CD4-positive, alpha-beta T cell (primary cell): ENCODE measurements around the gene TTL. TPM values are rescaled to one million over a fixed set of nuclear protein-coding genes. Genes with fewer than 3 reads are reported as not detected.
A peak's percentile ranks its signal among the peaks of the same experiment; 100 is the strongest.

Experiments used
- ATAC-seq: fragments of 200-7000 bp; cut with Tn5 transposase; one replicate; pipeline ENCODE4 v1.10.0; 2022; ENCODE audit warnings: mild to moderate bottlenecking; ENCODE audit not compliant: poor library complexity
- CTCF ChIA-PET: fragments of 350-600 bp; sonication (Branson Sonifier 250); formaldehyde crosslinking; loops from one replicate; lab custom pipeline; 2021; ENCODE audit warnings: antibody characterized with exemption, inconsistent platforms; lab: Charles Lee
- POLR2A ChIA-PET: fragments of 350-600 bp; sonication (Branson Sonifier 250); formaldehyde crosslinking; loops from one replicate; lab custom pipeline; 2021; ENCODE audit warnings: antibody characterized with exemption, inconsistent platforms; lab: Charles Lee
- DNase-seq, 14 experiments: peaks; one replicate each; pipeline ENCODE4 v3.0.0-alpha.2; 2013 to 2020; ENCODE audit warnings: mixed read lengths in 2 of 14
- H3K27ac ChIP-seq, 2 donors: one replicate each; pipeline versions ENCODE4 v1.5.1 to v1.7.0; 2013; ENCODE audit warnings: low read length in 2 of 2, low read depth in 1 of 2, mild to moderate bottlenecking in 1 of 2
- H3K27me3 ChIP-seq, 2 experiments: 1 replicate in 1 of 2; 2 replicates in 1 of 2; pipeline versions ENCODE4 v1.6.1 to v1.7.0; 2013; ENCODE audit warnings: low read length in 2 of 2, control low read depth in 1 of 2, mild to moderate bottlenecking in 1 of 2, moderate library complexity in 1 of 2; ENCODE audit not compliant: insufficient read depth in 2 of 2, control insufficient read depth in 1 of 2
- H3K36me3 ChIP-seq: one replicate; pipeline ENCODE4 v1.6.1; 2013; ENCODE audit warnings: low read length, control low read depth; ENCODE audit not compliant: insufficient read depth
- H3K4me1 ChIP-seq: one replicate; pipeline ENCODE4 v1.6.1; 2013; ENCODE audit warnings: low read length, control low read depth; ENCODE audit not compliant: insufficient read depth
- H3K4me3 ChIP-seq: one replicate; pipeline ENCODE4 v1.5.1; 2013; ENCODE audit warnings: mild to moderate bottlenecking, low read length, moderate library complexity
- H3K9me3 ChIP-seq, 2 experiments: 1 replicate in 1 of 2; 2 replicates in 1 of 2; pipeline versions ENCODE4 v1.6.1 to v1.7.0; 2013; ENCODE audit warnings: low read length in 2 of 2, mild to moderate bottlenecking in 2 of 2, control low read depth in 1 of 2, moderate library complexity in 1 of 2; ENCODE audit not compliant: control insufficient read depth in 1 of 2, insufficient read depth in 1 of 2
- H3K27ac Mint-ChIP-seq: one replicate; pipeline ENCODE4 v1.8.0; 2020; ENCODE audit warnings: mixed read lengths
- H3K27me3 Mint-ChIP-seq: one replicate; pipeline ENCODE4 v1.8.0; 2021; ENCODE audit warnings: mixed read lengths
- H3K36me3 Mint-ChIP-seq: one replicate; pipeline ENCODE4 v1.8.0; 2021; ENCODE audit warnings: low read depth, mixed read lengths
- H3K4me1 Mint-ChIP-seq: one replicate; pipeline ENCODE4 v1.8.0; 2021; ENCODE audit warnings: low read depth, mixed read lengths
- H3K4me3 Mint-ChIP-seq: one replicate; pipeline ENCODE4 v1.8.0; 2020; ENCODE audit warnings: mild to moderate bottlenecking, mixed read lengths
- H3K9me3 Mint-ChIP-seq: one replicate; pipeline ENCODE4 v1.8.0; 2020; ENCODE audit warnings: mixed read lengths
- intact Hi-C, 2 experiments: fragments of 100-400 bp; cut with DNase I in 1 of 2; cut with micrococcal nuclease in 1 of 2; formaldehyde crosslinking; loops; one replicate each; pipeline versions ENCODE4 v1.15.1 to v1.9.0; 2023 to 2025; cut with DNase I, micrococcal nuclease
- total RNA-seq, 174 experiments: library from RNA in 2 of 174; stranded (reverse) in 2 of 174; gene quantifications; one replicate each; pipeline ENCODE4 v1.2.3 and lab custom pipeline; 2021 to 2026
- TF ChIP-seq, protein P1 (sequence below): fragments of 200-600 bp; IDR thresholded peaks from one replicate; pipeline ENCODE4 v1.8.0; 2022; ENCODE audit warnings: antibody characterized with exemption, mild to moderate bottlenecking

The TTL gene
- total RNA-seq, 2 experiments from 2014 or later: 9.9 to 10.8 TPM

DNA sequence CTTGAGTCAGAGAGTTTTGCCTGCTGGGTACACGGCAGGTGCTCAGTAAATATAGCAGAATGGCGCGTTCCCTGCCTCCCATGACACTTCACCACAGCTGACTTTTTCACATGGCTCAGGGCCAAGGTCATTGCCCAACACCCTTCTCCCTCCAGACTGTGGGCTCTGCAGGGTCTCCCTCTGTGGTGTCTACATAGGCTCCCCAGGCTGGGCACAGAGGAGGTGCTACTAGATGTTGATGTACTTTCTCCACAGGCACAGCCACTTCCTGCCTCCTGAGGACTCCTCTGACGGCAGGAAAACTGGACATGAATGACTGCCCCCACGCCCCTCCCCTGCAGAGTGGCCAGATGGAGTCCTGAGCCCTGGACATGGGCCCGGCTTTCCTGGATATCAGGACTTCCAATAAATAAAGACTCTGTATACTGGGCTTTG is 106.7 kb downstream of the TTL start:
- no peaks in the 10 kb centered on the region for H3K27me3 ChIP-seq
- Mint-ChIP-seq H3K27ac (no peak overlapping the region), H3K27me3 (no peaks in the 10 kb centered on the region), H3K4me3 (peak overlapping the region; percentile 36), H3K9me3 (no peaks in the 10 kb centered on the region), H3K36me3 (peaks cover 63% of the 10 kb centered on the region), H3K4me1 (peaks cover 31% of the 10 kb centered on the region)
- H3K36me3 ChIP-seq: peaks cover 33% of the 10 kb centered on the region
- POLR2A ChIA-PET: no interaction called here
- H3K27ac ChIP-seq: no peak overlapping the region
- H3K4me1 ChIP-seq: peaks cover 30% of the 10 kb centered on the region
- TF ChIP-seq, protein P1, sequence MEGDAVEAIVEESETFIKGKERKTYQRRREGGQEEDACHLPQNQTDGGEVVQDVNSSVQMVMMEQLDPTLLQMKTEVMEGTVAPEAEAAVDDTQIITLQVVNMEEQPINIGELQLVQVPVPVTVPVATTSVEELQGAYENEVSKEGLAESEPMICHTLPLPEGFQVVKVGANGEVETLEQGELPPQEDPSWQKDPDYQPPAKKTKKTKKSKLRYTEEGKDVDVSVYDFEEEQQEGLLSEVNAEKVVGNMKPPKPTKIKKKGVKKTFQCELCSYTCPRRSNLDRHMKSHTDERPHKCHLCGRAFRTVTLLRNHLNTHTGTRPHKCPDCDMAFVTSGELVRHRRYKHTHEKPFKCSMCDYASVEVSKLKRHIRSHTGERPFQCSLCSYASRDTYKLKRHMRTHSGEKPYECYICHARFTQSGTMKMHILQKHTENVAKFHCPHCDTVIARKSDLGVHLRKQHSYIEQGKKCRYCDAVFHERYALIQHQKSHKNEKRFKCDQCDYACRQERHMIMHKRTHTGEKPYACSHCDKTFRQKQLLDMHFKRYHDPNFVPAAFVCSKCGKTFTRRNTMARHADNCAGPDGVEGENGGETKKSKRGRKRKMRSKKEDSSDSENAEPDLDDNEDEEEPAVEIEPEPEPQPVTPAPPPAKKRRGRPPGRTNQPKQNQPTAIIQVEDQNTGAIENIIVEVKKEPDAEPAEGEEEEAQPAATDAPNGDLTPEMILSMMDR: no peak
- CTCF ChIA-PET: interaction anchor here (0.7 kb wide), 1 partner anchor 144 kb away, joined by 3 read pairs; no protein-coding TSS in a partner anchor
- ATAC-seq: no peak
- DNase-seq: no peak
- H3K9me3 ChIP-seq: peaks cover 0 to 4% of the 10 kb centered on the region in 2 experiments
- H3K4me3 ChIP-seq: no peak overlapping the region
- intact Hi-C loops: loop anchor here (5.0 to 10.0 kb wide), 5 partner anchors 54 to 534 kb away; partner anchors contain the start of gene TMEM87B (in 2 of the 2)

Other genes starting within 250 kb of the TTL start
- 10 to 100 TPM; 10.2 to 16.2 TPM for gene ZC3H8, start 227.1 kb upstream of the TTL start, total RNA-seq
- 10 to 100 TPM; 18.0 to 21.4 TPM for gene ZC3H6, start 206.6 kb upstream of the TTL start, total RNA-seq
- 10 to 100 TPM; 61.1 to 65.9 TPM for gene RGPD8, start 48.5 kb upstream of the TTL start, total RNA-seq
- 10 to 100 TPM in 1 of 2 experiments, 1 to 10 TPM in 1; 9.2 to 11.5 TPM for gene POLR1B, start 60.3 kb downstream of the TTL start, total RNA-seq
- gene CHCHD5, start 102.5 kb downstream of the TTL start, total RNA-seq: 10 to 100 TPM; 13.4 to 14.3 TPM
- gene SLC20A1, start 163.8 kb downstream of the TTL start, total RNA-seq: 100 to 1,000 TPM; 130 to 139 TPM
- gene NT5DC4, start 238.9 kb downstream of the TTL start, total RNA-seq: not detected